ENCODE results near the gene TEX38.

DNA sequence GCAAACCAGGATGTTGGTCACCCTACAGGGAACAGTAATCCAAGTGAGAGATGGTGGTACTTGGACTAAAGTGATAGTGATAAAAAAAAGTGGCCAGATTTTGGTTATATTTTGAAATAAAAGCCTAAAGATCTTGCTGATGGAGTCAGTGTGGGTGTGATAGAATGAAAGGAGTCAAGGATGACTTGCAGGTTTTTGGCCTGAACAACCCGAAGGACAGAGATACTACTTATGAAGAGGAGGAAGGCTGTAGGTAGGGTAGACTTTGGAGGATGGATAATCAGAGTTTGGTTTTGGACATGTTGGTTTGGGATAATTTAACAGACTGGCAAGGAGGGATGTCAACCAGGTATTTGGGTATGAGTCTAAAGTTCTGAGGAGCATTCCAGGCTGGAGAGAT, 1.5 kb upstream of the TEX38 start:
- TF ChIP-seq YY1 (IDR thresholded peaks at IDR 0.05; ENCODE audit: insufficient read depth, insufficient read length) = no peak
- no peak for TF ChIP-seq ZNF274 (IDR thresholded peaks at IDR 0.05; ENCODE audit: low read depth, low read length)
- no peak for TF ChIP-seq SUZ12 (IDR thresholded peaks at IDR 0.05; ENCODE audit: extremely low read depth, insufficient read depth, insufficient read length)
